Rectal smooth muscle tissue (tissue), 1 donor: ENCODE measurements around the gene PTH2R.

Experiments
- H3K27ac ChIP-seq: one replicate; pipeline ENCODE4 v1.7.0; 2013; ENCODE audit warnings: low read depth, low read length, inconsistent platforms
- H3K27me3 ChIP-seq: one replicate; pipeline ENCODE4 v1.7.0; 2013; ENCODE audit warnings: low read length; ENCODE audit not compliant: control insufficient read depth, insufficient read depth
- H3K36me3 ChIP-seq: one replicate; pipeline ENCODE4 v1.7.0; 2013; ENCODE audit warnings: low read length; ENCODE audit not compliant: control insufficient read depth, insufficient read depth
- H3K4me1 ChIP-seq: one replicate; pipeline ENCODE4 v1.7.0; 2013; ENCODE audit warnings: low read length; ENCODE audit not compliant: control insufficient read depth, insufficient read depth
- H3K4me3 ChIP-seq: one replicate; pipeline ENCODE4 v1.7.0; 2013; ENCODE audit warnings: low read length
- H3K9ac ChIP-seq: one replicate; pipeline ENCODE4 v1.7.0; 2013; ENCODE audit warnings: low read length

PTH2R gene

DNA sequence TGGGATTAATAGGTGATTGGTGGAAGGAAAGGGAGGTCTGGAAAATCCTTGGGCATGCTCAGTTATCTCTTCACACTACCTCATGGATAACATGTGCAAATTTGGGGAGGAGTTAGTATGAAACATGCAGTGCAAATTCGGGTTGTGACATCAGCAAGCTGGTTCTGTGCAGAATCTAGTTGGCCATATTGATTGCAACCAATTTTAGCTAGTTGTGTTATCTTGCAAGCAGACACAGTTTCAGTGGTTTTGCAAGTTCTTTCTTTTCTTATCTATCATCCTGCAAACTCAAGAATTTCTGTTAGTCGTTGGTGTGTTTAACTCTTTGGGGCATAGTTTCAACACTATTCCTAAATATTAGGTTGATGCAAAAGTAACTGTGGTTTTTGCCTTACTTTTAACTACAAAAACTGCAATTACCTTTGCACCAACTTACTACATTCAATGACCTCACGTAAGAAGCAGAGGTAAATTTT, 135.4 kb downstream of the PTH2R start:
- H3K27ac ChIP-seq: no peak overlapping the region
- H3K27me3 ChIP-seq: no peaks in the 10 kb centered on the region
- no peaks in the 10 kb centered on the region for H3K36me3 ChIP-seq
- H3K9ac ChIP-seq: no peak overlapping the region
- no peak overlapping the region for H3K4me3 ChIP-seq
- H3K4me1 ChIP-seq: no peaks in the 10 kb centered on the region

DNA sequence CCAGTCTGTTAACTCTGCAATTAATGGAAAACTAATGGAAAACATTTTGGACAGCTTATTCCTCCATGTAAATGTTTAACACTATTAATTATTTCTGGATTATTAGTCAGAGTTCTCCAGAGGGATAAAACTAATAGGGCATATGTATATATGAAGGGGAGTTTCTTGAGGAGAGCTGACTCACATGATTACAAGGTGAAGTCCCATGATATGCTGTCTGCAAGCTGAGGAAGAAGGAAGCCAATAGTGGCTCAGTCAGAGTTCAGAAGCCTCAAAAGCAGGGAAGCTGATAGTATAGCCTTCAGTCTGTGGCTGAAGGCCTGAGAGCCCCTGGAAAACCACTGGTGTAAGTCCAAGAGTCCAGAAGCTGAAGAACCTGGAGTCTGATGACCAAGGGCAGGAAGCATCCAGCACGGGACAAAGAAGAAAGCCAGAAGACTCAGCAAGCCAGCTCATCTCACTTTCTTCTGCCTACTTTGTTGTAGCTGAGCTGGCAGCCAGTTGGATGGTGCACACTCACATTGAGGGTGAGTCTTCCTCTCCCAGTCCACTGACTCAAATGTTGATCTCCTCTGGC, 136.0 kb downstream of the PTH2R start:
- Histone ChIP-seq H3K4me3 (no peak overlapping the region), H3K9ac (no peak overlapping the region), H3K36me3 (no peaks in the 10 kb centered on the region), H3K27me3 (no peaks in the 10 kb centered on the region), H3K4me1 (no peaks in the 10 kb centered on the region), H3K27ac (no peak overlapping the region)
